Measurements from ENCODE around the gene HSPD1.

DNA sequence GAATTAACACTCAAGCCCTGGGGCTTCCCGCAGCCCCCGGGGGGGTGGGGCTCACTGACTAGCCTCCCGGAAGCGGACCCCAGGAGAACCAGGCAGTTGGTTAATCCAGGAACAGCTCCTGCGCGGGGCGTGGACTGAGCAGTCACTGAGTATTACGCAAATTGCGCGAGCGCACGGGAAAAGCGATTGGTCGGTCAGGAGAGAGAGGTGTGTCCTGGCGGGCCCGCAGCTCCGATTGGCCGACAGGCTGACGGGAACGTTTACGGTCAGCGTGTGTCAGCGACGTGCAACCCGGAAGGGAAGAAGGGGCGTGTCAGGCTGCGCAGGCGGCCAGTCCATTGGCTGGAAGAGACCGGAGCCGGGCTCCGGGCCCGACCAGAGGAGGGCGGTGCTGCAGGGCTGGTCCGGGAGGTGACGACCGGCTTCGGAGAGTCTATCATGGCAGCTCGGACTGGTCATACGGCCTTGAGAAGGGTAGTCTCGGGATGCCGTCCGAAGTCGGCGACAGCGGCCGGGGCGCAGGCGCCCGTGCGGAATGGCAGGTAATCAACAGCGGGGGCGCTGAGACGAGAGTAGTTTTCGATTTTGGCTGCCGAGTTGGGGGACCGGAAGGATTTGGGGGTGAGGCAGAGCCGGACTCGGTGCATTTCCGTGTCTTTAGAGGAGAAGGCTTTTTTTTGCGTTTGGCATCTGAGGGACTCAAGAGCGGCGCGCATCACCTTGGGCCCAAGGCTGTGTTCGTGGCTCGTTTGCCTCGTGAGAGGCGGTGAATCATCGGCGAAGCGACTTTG lies 46.3 kb downstream of the HSPD1 start, which contains the start of gene COQ10B:
- TF ChIP-seq EP300 (IDR thresholded peaks at IDR 0.05) = no peak
- peak in 2 of 7 experiments; percentile 20 to 42 for TF ChIP-seq CTCF (IDR thresholded peaks at IDR 0.05)
